Activated naive CD4-positive, alpha-beta T cell treated with anti-CD3 and anti-CD28 coated beads, Interleukin-2, amount 10 ng/mL, durations not matched to agents 7 days and 5 days (primary cell): ENCODE data around the gene CLRN2.

Source experiments
- CTCF ChIA-PET: fragments of 350-600 bp; sonication (Branson Sonifier 250); formaldehyde crosslinking; loops from one replicate; lab custom pipeline; 2021; ENCODE audit warnings: antibody characterized with exemption; lab: Charles Lee
- DNase-seq: peaks from one replicate; pipeline ENCODE4 v3.0.0-alpha.2; 2020
- H3K27ac Mint-ChIP-seq: one replicate; pipeline ENCODE4 v1.8.0; 2021; ENCODE audit warnings: mild to moderate bottlenecking, moderate library complexity, mixed read lengths
- H3K27me3 Mint-ChIP-seq: one replicate; pipeline ENCODE4 v1.8.0; 2021; ENCODE audit warnings: mild to moderate bottlenecking, mixed read lengths
- H3K36me3 Mint-ChIP-seq: one replicate; pipeline ENCODE4 v1.8.0; 2021; ENCODE audit warnings: mixed read lengths
- H3K4me1 Mint-ChIP-seq: one replicate; pipeline ENCODE4 v1.8.0; 2021; ENCODE audit warnings: mixed read lengths
- H3K4me3 Mint-ChIP-seq: one replicate; pipeline ENCODE4 v1.8.0; 2021; ENCODE audit warnings: mild to moderate bottlenecking, moderate library complexity, mixed read lengths
- H3K9me3 Mint-ChIP-seq: one replicate; pipeline ENCODE4 v1.8.0; 2021; ENCODE audit warnings: mixed read lengths

Gene CLRN2

GRCh38 chr4:17544205-17544604 lies 29.2 kb downstream of the CLRN2 start:
- Mint-ChIP-seq H3K4me3 (no peak overlapping the region), H3K9me3 (no peaks in the 10 kb centered on the region), H3K36me3 (no peaks in the 10 kb centered on the region), H3K27me3 (peaks cover 13% of the 10 kb centered on the region), H3K4me1 (peaks cover 4% of the 10 kb centered on the region), H3K27ac (no peak overlapping the region)
- CTCF ChIA-PET = interaction anchor here (1.9 kb wide), 1 partner anchor 264 kb away, joined by 6 read pairs; no protein-coding TSS in a partner anchor
- no peak for DNase-seq

GRCh38 chr4:17544831-17545234 lies 29.9 kb downstream of the CLRN2 start:
- CTCF ChIA-PET = interaction anchor here (1.9 kb wide), 1 partner anchor 263 kb away, joined by 6 read pairs; no protein-coding TSS in a partner anchor
- Mint-ChIP-seq H3K4me1 (peaks cover 4% of the 10 kb centered on the region), H3K27ac (no peak overlapping the region), H3K4me3 (no peak overlapping the region), H3K27me3 (peaks cover 13% of the 10 kb centered on the region), H3K9me3 (no peaks in the 10 kb centered on the region), H3K36me3 (no peaks in the 10 kb centered on the region)
- DNase-seq = no peak

- no peak for DNase-seq
- Mint-ChIP-seq H3K36me3 (no peaks in the 10 kb centered on the region), H3K27ac (no peak overlapping the region), H3K4me3 (no peak overlapping the region), H3K27me3 (peaks cover 9% of the 10 kb centered on the region), H3K4me1 (peaks cover 4% of the 10 kb centered on the region), H3K9me3 (no peaks in the 10 kb centered on the region)
- CTCF ChIA-PET = interaction anchor here (0.6 to 1.9 kb wide), 3 partner anchors 87 to 1045 kb away, joined by 3 to 6 read pairs (median 3); no protein-coding TSS in a partner anchor
Measured at GRCh38 chr4:17545374-17546140, 30.6 kb downstream of the CLRN2 start.

GRCh38 chr4:17546222-17546621 lies 31.3 kb downstream of the CLRN2 start:
- H3K4me3 Mint-ChIP-seq = no peak overlapping the region
- H3K9me3 Mint-ChIP-seq = no peaks in the 10 kb centered on the region
- no peak for DNase-seq
- H3K27ac Mint-ChIP-seq = no peak overlapping the region
- CTCF ChIA-PET = interaction anchor here (0.6 to 1.2 kb wide), 4 partner anchors 25 to 262 kb away, joined by 3 to 4 read pairs (median 3); no protein-coding TSS in a partner anchor
- peaks cover 4% of the 10 kb centered on the region for H3K4me1 Mint-ChIP-seq
- peaks cover 11% of the 10 kb centered on the region for H3K27me3 Mint-ChIP-seq
- no peaks in the 10 kb centered on the region for H3K36me3 Mint-ChIP-seq

- Mint-ChIP-seq H3K36me3 (no peaks in the 10 kb centered on the region), H3K4me1 (peaks cover 4% of the 10 kb centered on the region), H3K9me3 (no peaks in the 10 kb centered on the region), H3K4me3 (no peak overlapping the region), H3K27ac (no peak overlapping the region), H3K27me3 (peaks cover 16% of the 10 kb centered on the region)
- no peak for DNase-seq
- CTCF ChIA-PET = interaction anchor here (0.6 to 2.9 kb wide), 7 partner anchors 26 to 270 kb away, joined by 3 to 10 read pairs (median 3); no protein-coding TSS in a partner anchor
Measured at GRCh38 chr4:17546678-17547077, 31.7 kb downstream of the CLRN2 start.

- H3K27me3 Mint-ChIP-seq = peaks cover 23% of the 10 kb centered on the region
- H3K9me3 Mint-ChIP-seq = no peaks in the 10 kb centered on the region
- no peak overlapping the region for H3K4me3 Mint-ChIP-seq
- H3K36me3 Mint-ChIP-seq = no peaks in the 10 kb centered on the region
- peaks cover 9% of the 10 kb centered on the region for H3K4me1 Mint-ChIP-seq
- H3K27ac Mint-ChIP-seq = no peak overlapping the region
- DNase-seq = no peak
- CTCF ChIA-PET = interaction anchor here (1.0 to 2.2 kb wide), 3 partner anchors 8 to 92 kb away, joined by 3 to 10 read pairs (median 3); no protein-coding TSS in a partner anchor
Measured at GRCh38 chr4:17550549-17550948, 35.6 kb downstream of the CLRN2 start.

GRCh38 chr4:17552427-17552826 lies 37.5 kb downstream of the CLRN2 start:
- Mint-ChIP-seq H3K4me1 (peaks cover 9% of the 10 kb centered on the region), H3K27me3 (peaks cover 29% of the 10 kb centered on the region), H3K4me3 (no peak overlapping the region), H3K27ac (no peak overlapping the region), H3K9me3 (no peaks in the 10 kb centered on the region), H3K36me3 (no peaks in the 10 kb centered on the region)
- CTCF ChIA-PET = no interaction called here
- DNase-seq = no peak

- peaks cover 30% of the 10 kb centered on the region for H3K27me3 Mint-ChIP-seq
- H3K9me3 Mint-ChIP-seq = no peaks in the 10 kb centered on the region
- CTCF ChIA-PET = interaction anchor here (0.7 to 0.8 kb wide), 2 partner anchors 81 to 82 kb away, joined by 3 to 6 read pairs; no protein-coding TSS in a partner anchor
- DNase-seq = no peak
- no peaks in the 10 kb centered on the region for H3K36me3 Mint-ChIP-seq
- peaks cover 5% of the 10 kb centered on the region for H3K4me1 Mint-ChIP-seq
- H3K4me3 Mint-ChIP-seq = no peak overlapping the region
- no peak overlapping the region for H3K27ac Mint-ChIP-seq
Measured at GRCh38 chr4:17554568-17554967, 39.6 kb downstream of the CLRN2 start.

- no peaks in the 10 kb centered on the region for H3K9me3 Mint-ChIP-seq
- peaks cover 5% of the 10 kb centered on the region for H3K4me1 Mint-ChIP-seq
- peaks cover 33% of the 10 kb centered on the region for H3K27me3 Mint-ChIP-seq
- CTCF ChIA-PET = no interaction called here
- no peak overlapping the region for H3K4me3 Mint-ChIP-seq
- no peak for DNase-seq
- H3K27ac Mint-ChIP-seq = no peak overlapping the region
- no peaks in the 10 kb centered on the region for H3K36me3 Mint-ChIP-seq
Measured at GRCh38 chr4:17556498-17556897, 41.5 kb downstream of the CLRN2 start.

- H3K4me1 Mint-ChIP-seq = peaks cover 5% of the 10 kb centered on the region
- H3K27ac Mint-ChIP-seq = no peak overlapping the region
- H3K4me3 Mint-ChIP-seq = no peak overlapping the region
- CTCF ChIA-PET = interaction anchor here (2.4 kb wide), 1 partner anchor 8 kb away, joined by 10 read pairs; no protein-coding TSS in a partner anchor
- DNase-seq = no peak
- no peaks in the 10 kb centered on the region for H3K9me3 Mint-ChIP-seq
- H3K36me3 Mint-ChIP-seq = no peaks in the 10 kb centered on the region
- peaks cover 27% of the 10 kb centered on the region for H3K27me3 Mint-ChIP-seq
Measured at GRCh38 chr4:17557880-17558279, 42.9 kb downstream of the CLRN2 start.

- Mint-ChIP-seq H3K4me1 (peaks cover 5% of the 10 kb centered on the region), H3K36me3 (no peaks in the 10 kb centered on the region), H3K27ac (no peak overlapping the region), H3K9me3 (no peaks in the 10 kb centered on the region), H3K27me3 (peaks cover 27% of the 10 kb centered on the region), H3K4me3 (no peak overlapping the region)
- DNase-seq = no peak
- CTCF ChIA-PET = interaction anchor here (1.2 to 2.4 kb wide), 2 partner anchors 10 to 77 kb away, joined by 3 to 10 read pairs; no protein-coding TSS in a partner anchor
Measured at GRCh38 chr4:17558941-17559708, 44.2 kb downstream of the CLRN2 start.

- Mint-ChIP-seq H3K27ac (no peak overlapping the region), H3K4me3 (no peak overlapping the region), H3K9me3 (no peaks in the 10 kb centered on the region), H3K27me3 (peaks cover 26% of the 10 kb centered on the region), H3K4me1 (peaks cover 4% of the 10 kb centered on the region), H3K36me3 (no peaks in the 10 kb centered on the region)
- CTCF ChIA-PET = no interaction called here
- DNase-seq = no peak
Measured at GRCh38 chr4:17559709-17560048, 44.7 kb downstream of the CLRN2 start.

GRCh38 chr4:17560065-17560673 lies 45.2 kb downstream of the CLRN2 start:
- peaks cover 23% of the 10 kb centered on the region for H3K27me3 Mint-ChIP-seq
- no peak overlapping the region for H3K27ac Mint-ChIP-seq
- CTCF ChIA-PET = no interaction called here

More at GRCh38 chr4:17560065-17560673, 45.2 kb downstream of the CLRN2 start:
- Mint-ChIP-seq H3K36me3 (no peaks in the 10 kb centered on the region), H3K9me3 (no peaks in the 10 kb centered on the region), H3K4me1 (no peaks in the 10 kb centered on the region), H3K4me3 (no peak overlapping the region)
- DNase-seq = no peak
